Activated CD4-positive, alpha-beta T cell treated with anti-CD3 and anti-CD28 coated beads, Interleukin-2, amount 50 U/mL, for 24 hours (primary cell): ENCODE results near the gene KNCN.
A peak's percentile ranks its signal among the peaks of the same experiment; 100 is the strongest.

ENCODE experiments used
- DNase-seq, 2 donors: peaks; one replicate each; pipeline ENCODE4 v3.0.0-alpha.2; 2020; ENCODE audit warnings: low read depth in 1 of 2, low spot score in 1 of 2

KNCN gene

GRCh38 chr1:46544561-46545240 is 6.7 kb downstream of the KNCN start:
- no peak for DNase-seq

- no peak for DNase-seq
Observed at GRCh38 chr1:46543761-46544560, 7.5 kb downstream of the KNCN start.

- DNase-seq, result no peak
Observed at GRCh38 chr1:46543382-46543760, 8.1 kb downstream of the KNCN start.

- DNase-seq, result no peak
Observed at GRCh38 chr1:46539972-46540371, 11.5 kb downstream of the KNCN start.

GRCh38 chr1:46538147-46538546 is 13.3 kb downstream of the KNCN start:
- DNase-seq, result no peak

- DNase-seq, result no peak
Observed at GRCh38 chr1:46537651-46538050, 13.8 kb downstream of the KNCN start.

- DNase-seq, result no peak
Observed at GRCh38 chr1:46536527-46536926, 14.9 kb downstream of the KNCN start.

GRCh38 chr1:46535063-46535462 is 16.4 kb downstream of the KNCN start:
- no peak for DNase-seq

GRCh38 chr1:46533179-46533864 is 18.1 kb downstream of the KNCN start:
- peak; percentile 13 to 21 for DNase-seq

- DNase-seq, result peak; percentile 39 to 46
Observed at GRCh38 chr1:46532498-46533178, 18.8 kb downstream of the KNCN start.

GRCh38 chr1:46532095-46532494 is 19.4 kb downstream of the KNCN start:
- DNase-seq, result no peak

GRCh38 chr1:46530791-46531409 is 20.5 kb downstream of the KNCN start:
- no peak for DNase-seq

- DNase-seq, result no peak
Observed at GRCh38 chr1:46530311-46530710, 21.1 kb downstream of the KNCN start.

GRCh38 chr1:46529031-46529630 is 22.3 kb downstream of the KNCN start:
- no peak for DNase-seq

GRCh38 chr1:46528297-46528955 is 23.0 kb downstream of the KNCN start:
- DNase-seq, result no peak

GRCh38 chr1:46527474-46528296 is 23.8 kb downstream of the KNCN start:
- peak; percentile 57 to 60 for DNase-seq

- no peak for DNase-seq
Observed at GRCh38 chr1:46526691-46527291, 24.7 kb downstream of the KNCN start.

GRCh38 chr1:46526013-46526690 is 25.3 kb downstream of the KNCN start:
- no peak for DNase-seq
